ENCODE results near the gene NAA20.
"Not testable (repeated sequence)": the region's sequence is repeated elsewhere in the genome, so short reads cannot be mapped to it uniquely, and the experiment has no call there.

The NAA20 gene

GRCh38 chr20:19991854-19992253 is 25.3 kb upstream of the NAA20 start:
- no peak for DNase-seq

- DNase-seq, result no peak
Observed at GRCh38 chr20:19992996-19993908, 23.9 kb upstream of the NAA20 start.

- DNase-seq, result no peak
Observed at GRCh38 chr20:19993958-19994669, 23.0 kb upstream of the NAA20 start.

- peak in 1 of 2 donors; percentile 79 for DNase-seq
Observed at GRCh38 chr20:19995220-19995863, 21.8 kb upstream of the NAA20 start.

GRCh38 chr20:19996222-19996621 is 20.9 kb upstream of the NAA20 start:
- peak; percentile 42 to 64 for DNase-seq

- DNase-seq, result peak; percentile 65 to 69
Observed at GRCh38 chr20:19996917-19997316, 20.2 kb upstream of the NAA20 start.

GRCh38 chr20:19998990-19999705 is 18.0 kb upstream of the NAA20 start:
- DNase-seq, result no peak

- peak; percentile 72 to 77 for DNase-seq
Observed at GRCh38 chr20:20000211-20000968, 16.8 kb upstream of the NAA20 start.

- peak; percentile 28 to 45 for DNase-seq
Observed at GRCh38 chr20:20002101-20002998, 14.8 kb upstream of the NAA20 start.

GRCh38 chr20:20003031-20003954 is 13.9 kb upstream of the NAA20 start:
- peak; percentile 94 to 96 for DNase-seq

- not testable (repeated sequence) for DNase-seq
Observed at GRCh38 chr20:20003955-20004322, 13.2 kb upstream of the NAA20 start.

GRCh38 chr20:20005342-20005741 is 11.8 kb upstream of the NAA20 start:
- peak; percentile 38 to 43 for DNase-seq

GRCh38 chr20:20009784-20010253 is 7.3 kb upstream of the NAA20 start:
- no peak for DNase-seq

GRCh38 chr20:20010639-20011500 is 6.3 kb upstream of the NAA20 start:
- DNase-seq, result no peak

GRCh38 chr20:20012541-20012940 is 4.6 kb upstream of the NAA20 start:
- DNase-seq, result no peak

GRCh38 chr20:20014659-20015058 is 2.5 kb upstream of the NAA20 start:
- peak in 1 of 2 donors; percentile 35 for DNase-seq

- DNase-seq, result no peak
Observed at GRCh38 chr20:20017844-20018185, 653 bp downstream of the NAA20 start.

GRCh38 chr20:20018366-20018765 is 1.2 kb downstream of the NAA20 start:
- DNase-seq, result no peak

- no peak for DNase-seq
Observed at GRCh38 chr20:20019123-20019522, 2.0 kb downstream of the NAA20 start.

Data from inflammatory macrophage treated with lipopolysaccharide for 1 hour (primary cell).